RWPE2 (cell line): ENCODE results near the gene SMIM36.
A peak's percentile ranks its signal among the peaks of the same experiment; 100 is the strongest.

Experiments
- ATAC-seq: fragments of 200-7000 bp; cut with Tn5 transposase; 3 replicates; pipeline ENCODE4 v1.9.1; 2021; ENCODE audit warnings: low read depth
- DNase-seq: peaks from one replicate; pipeline ENCODE4 v3.0.0-alpha.2; 2020; ENCODE audit warnings: low spot score
- H3K27ac ChIP-seq: fragments of 450-650 bp; 2 replicates; pipeline ENCODE4 v1.5.1; 2017; ENCODE audit warnings: mild to moderate bottlenecking; ENCODE audit not compliant: poor library complexity, severe bottlenecking
- H3K27me3 ChIP-seq: fragments of 250-450 bp; sonication (Bioruptor Pico); 2 replicates; pipeline ENCODE4 v1.5.1; 2021; ENCODE audit warnings: mild to moderate bottlenecking, moderate library complexity; ENCODE audit not compliant: insufficient read depth, poor library complexity, severe bottlenecking
- H3K36me3 ChIP-seq: fragments of 250-450 bp; sonication (Bioruptor Pico); 2 replicates; pipeline ENCODE4 v1.5.1; 2020; ENCODE audit warnings: low read depth, mild to moderate bottlenecking, moderate library complexity
- H3K4me1 ChIP-seq: fragments of 250-450 bp; sonication (Bioruptor Pico); 2 replicates; pipeline ENCODE4 v1.5.1; 2021; ENCODE audit warnings: mild to moderate bottlenecking, moderate library complexity; ENCODE audit not compliant: insufficient read depth, poor library complexity, severe bottlenecking
- H3K4me3 ChIP-seq: fragments of 250-450 bp; sonication (Bioruptor Pico); 2 replicates; pipeline ENCODE4 v1.5.1; 2021; ENCODE audit warnings: mild to moderate bottlenecking, moderate library complexity; ENCODE audit not compliant: severe bottlenecking
- H3K9me3 ChIP-seq: fragments of 250-450 bp; sonication (Bioruptor Pico); 2 replicates; pipeline ENCODE4 v1.5.1; 2021; ENCODE audit warnings: mild to moderate bottlenecking, moderate library complexity; ENCODE audit not compliant: severe bottlenecking
- CTCF ChIP-seq: fragments of 450-650 bp; IDR thresholded peaks from one replicate; pipeline ENCODE4 v1.5.1; 2017; ENCODE audit warnings: mild to moderate bottlenecking, moderate library complexity; ENCODE audit not compliant: poor library complexity, severe bottlenecking

The SMIM36 gene

GRCh38 chr17:55442462-55442861 is 68.8 kb downstream of the SMIM36 start:
- Histone ChIP-seq H3K27ac (no peak overlapping the region), H3K4me1 (peaks cover 21% of the 10 kb centered on the region), H3K9me3 (no peaks in the 10 kb centered on the region), H3K36me3 (no peaks in the 10 kb centered on the region), H3K27me3 (no peaks in the 10 kb centered on the region), H3K4me3 (no peak overlapping the region)
- ATAC-seq, result no peak
- DNase-seq, result no peak
- no peak for TF ChIP-seq CTCF

- Histone ChIP-seq H3K36me3 (no peaks in the 10 kb centered on the region), H3K4me1 (peaks cover 21% of the 10 kb centered on the region), H3K27ac (no peak overlapping the region), H3K27me3 (no peaks in the 10 kb centered on the region), H3K4me3 (no peak overlapping the region), H3K9me3 (no peaks in the 10 kb centered on the region)
- no peak for TF ChIP-seq CTCF
- ATAC-seq, result no peak
- DNase-seq, result no peak
Measured at GRCh38 chr17:55441544-55441943, 69.7 kb downstream of the SMIM36 start.

DNA sequence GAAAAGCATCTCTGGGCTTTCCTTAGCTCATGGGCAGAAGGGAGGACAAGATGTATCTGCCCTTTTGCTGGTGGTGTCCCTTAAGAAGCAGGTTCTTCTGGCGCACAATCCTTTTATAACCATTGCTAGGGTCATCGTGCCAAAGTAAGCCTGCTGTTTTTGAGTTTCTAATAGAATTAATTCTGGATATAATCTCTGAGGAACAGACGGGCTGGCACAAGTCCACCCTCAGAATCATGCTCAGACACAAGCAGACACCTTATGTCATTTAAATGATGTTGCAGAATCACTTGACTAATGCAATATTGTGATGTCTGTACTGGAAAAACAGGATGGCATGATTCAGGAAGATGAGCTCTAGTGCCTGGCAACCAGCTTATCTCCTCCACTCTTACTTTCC is 70.9 kb downstream of the SMIM36 start:
- DNase-seq (no peak), ATAC-seq (peak; percentile 79)
- TF ChIP-seq CTCF, result no peak
- H3K4me1 ChIP-seq, result peaks cover 24% of the 10 kb centered on the region
- no peaks in the 10 kb centered on the region for H3K27me3 ChIP-seq
- no peak overlapping the region for H3K4me3 ChIP-seq
- H3K9me3 ChIP-seq, result no peaks in the 10 kb centered on the region
- H3K27ac ChIP-seq, result no peak overlapping the region
- H3K36me3 ChIP-seq, result no peaks in the 10 kb centered on the region

GRCh38 chr17:55437159-55437605 is 74.1 kb downstream of the SMIM36 start:
- H3K27ac ChIP-seq, result no peak overlapping the region
- no peak for TF ChIP-seq CTCF

GRCh38 chr17:55436224-55437158 is 74.8 kb downstream of the SMIM36 start:
- Histone ChIP-seq H3K27ac (no peak overlapping the region), H3K4me1 (peaks cover 39% of the 10 kb centered on the region), H3K9me3 (no peaks in the 10 kb centered on the region), H3K4me3 (no peak overlapping the region), H3K27me3 (no peaks in the 10 kb centered on the region), H3K36me3 (no peaks in the 10 kb centered on the region)
- no peak for ATAC-seq
- no peak for TF ChIP-seq CTCF
- no peak for DNase-seq

More at GRCh38 chr17:55437159-55437605, 74.1 kb downstream of the SMIM36 start:
- no peak overlapping the region for H3K4me3 ChIP-seq
- no peak for DNase-seq
- ATAC-seq, result no peak
- no peaks in the 10 kb centered on the region for H3K9me3 ChIP-seq
- H3K36me3 ChIP-seq, result no peaks in the 10 kb centered on the region
- H3K4me1 ChIP-seq, result peaks cover 37% of the 10 kb centered on the region
- no peaks in the 10 kb centered on the region for H3K27me3 ChIP-seq
